CD4-positive, alpha-beta memory T cell (primary cell): Measurements from ENCODE around the gene KRT9. TPM values are rescaled to one million over a fixed set of nuclear protein-coding genes. Genes with fewer than 3 reads are reported as not detected.

Source experiments
- CTCF ChIA-PET: fragments of 350-600 bp; sonication (Branson Sonifier 250); formaldehyde crosslinking; loops from one replicate; lab custom pipeline; 2021; ENCODE audit warnings: inconsistent platforms; ENCODE audit not compliant: partially characterized antibody; lab: Charles Lee
- POLR2A ChIA-PET: fragments of 350-600 bp; sonication (Branson Sonifier 250); formaldehyde crosslinking; loops from one replicate; lab custom pipeline; 2021; ENCODE audit not compliant: partially characterized antibody; lab: Charles Lee
- DNase-seq, 5 donors: peaks; one replicate each; pipeline versions ENCODE4 v3.0.0 to v3.0.0-alpha.2; 2020 to 2022; ENCODE audit warnings: mixed read lengths in 1 of 5
- H3K27ac ChIP-seq: one replicate; pipeline ENCODE4 v1.7.0; 2013; ENCODE audit warnings: low read depth, low read length
- H3K27me3 ChIP-seq: 2 replicates; pipeline ENCODE4 v1.7.0; 2013; ENCODE audit warnings: mild to moderate bottlenecking, low read length, moderate library complexity; ENCODE audit not compliant: insufficient read depth
- H3K36me3 ChIP-seq: 2 replicates; pipeline ENCODE4 v1.7.0; 2013; ENCODE audit warnings: mild to moderate bottlenecking, low read length, moderate library complexity; ENCODE audit not compliant: insufficient read depth
- H3K4me1 ChIP-seq: 2 replicates; pipeline ENCODE4 v1.7.0; 2013; ENCODE audit warnings: mild to moderate bottlenecking, low read length, moderate library complexity; ENCODE audit not compliant: insufficient read depth
- H3K4me3 ChIP-seq, 2 donors: one replicate each; pipeline ENCODE4 v1.7.0; 2013; ENCODE audit warnings: low read length in 2 of 2, mild to moderate bottlenecking in 1 of 2
- H3K9me3 ChIP-seq, 2 donors: one replicate each; pipeline ENCODE4 v1.7.0; 2013; ENCODE audit warnings: low read length in 2 of 2, control low read depth in 1 of 2; ENCODE audit not compliant: control insufficient read depth in 1 of 2
- H3K27ac Mint-ChIP-seq, 7 donors: one replicate each; pipeline ENCODE4 v1.8.0; 2020 to 2021; ENCODE audit warnings: mixed read lengths in 7 of 7, mild to moderate bottlenecking in 6 of 7, inconsistent platforms in 3 of 7, moderate library complexity in 3 of 7
- H3K27me3 Mint-ChIP-seq, 2 donors: one replicate each; pipeline ENCODE4 v1.8.0; 2020 to 2021; ENCODE audit warnings: mixed read lengths in 2 of 2
- H3K36me3 Mint-ChIP-seq, 2 donors: one replicate each; pipeline ENCODE4 v1.8.0; 2020 to 2021; ENCODE audit warnings: mixed read lengths in 2 of 2, inconsistent platforms in 1 of 2, mild to moderate bottlenecking in 1 of 2
- H3K4me1 Mint-ChIP-seq, 4 donors: one replicate each; pipeline ENCODE4 v1.8.0; 2020 to 2021; ENCODE audit warnings: mixed read lengths in 4 of 4, mild to moderate bottlenecking in 1 of 4
- H3K4me3 Mint-ChIP-seq, 8 donors: one replicate each; pipeline ENCODE4 v1.8.0; 2020 to 2021; ENCODE audit warnings: mixed read lengths in 8 of 8, mild to moderate bottlenecking in 7 of 8, moderate library complexity in 6 of 8, inconsistent platforms in 3 of 8
- H3K9me3 Mint-ChIP-seq, 8 donors: one replicate each; pipeline ENCODE4 v1.8.0; 2020 to 2021; ENCODE audit warnings: mixed read lengths in 8 of 8, mild to moderate bottlenecking in 5 of 8, inconsistent platforms in 3 of 8, moderate library complexity in 1 of 8
- intact Hi-C: fragments of 100-400 bp; cut with micrococcal nuclease; formaldehyde crosslinking; loops from one replicate; pipeline ENCODE4 v1.15.1; 2023
- polyA plus RNA-seq, 2 donors: library from polyadenylated mRNA; unstranded; fragments of 300-500 nt; fragmentation: Illumina TruSeq; gene quantifications; one replicate each; pipeline ENCODE4 v1.2.3, GENCODE V29; 2021
- total RNA-seq, 2 experiments: library from RNA; stranded (reverse); gene quantifications; one replicate each; pipeline ENCODE4 v1.2.3, GENCODE V29; 2021

KRT9 gene
- total and polyA plus RNA-seq, 4 experiments from 2014 or later = not detected

DNA sequence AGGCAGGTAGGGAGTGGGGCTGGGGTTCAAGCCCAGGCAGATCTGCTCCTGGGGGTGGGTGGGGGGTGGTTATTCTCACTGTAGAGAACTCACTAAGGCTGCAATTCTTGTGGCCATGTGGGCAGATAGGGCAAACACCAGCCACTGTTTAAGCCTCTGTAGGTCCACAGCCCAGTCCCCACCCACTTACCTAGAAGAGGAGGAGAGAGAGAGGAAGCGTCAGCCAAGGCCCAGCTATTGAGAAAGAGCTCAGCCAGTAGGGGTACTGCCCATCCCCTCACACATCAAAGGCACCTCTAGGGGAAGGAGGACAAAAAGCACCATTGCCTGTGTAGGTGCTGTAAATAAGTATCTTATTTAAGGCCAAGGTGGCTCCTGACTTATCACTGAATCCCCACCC lies 27.8 kb upstream of the KRT9 start:
- intact Hi-C loops = no loop called here
- no peak for DNase-seq
- H3K4me3 ChIP-seq = no peak overlapping the region
- H3K36me3 Mint-ChIP-seq = no peaks in the 10 kb centered on the region
- no peaks in the 10 kb centered on the region for H3K4me1 ChIP-seq
- H3K36me3 ChIP-seq = no peaks in the 10 kb centered on the region
- H3K9me3 Mint-ChIP-seq = no peaks in the 10 kb centered on the region
- POLR2A ChIA-PET = no interaction called here
- H3K9me3 ChIP-seq = no peaks in the 10 kb centered on the region
- H3K27me3 Mint-ChIP-seq = peaks cover 11 to 15% of the 10 kb centered on the region in 2 donors
- H3K4me1 Mint-ChIP-seq = no peaks in the 10 kb centered on the region
- no peak overlapping the region for H3K27ac Mint-ChIP-seq
- H3K4me3 Mint-ChIP-seq = no peak overlapping the region
- H3K27ac ChIP-seq = no peak overlapping the region
- CTCF ChIA-PET = no interaction called here
- H3K27me3 ChIP-seq = no peaks in the 10 kb centered on the region

DNA sequence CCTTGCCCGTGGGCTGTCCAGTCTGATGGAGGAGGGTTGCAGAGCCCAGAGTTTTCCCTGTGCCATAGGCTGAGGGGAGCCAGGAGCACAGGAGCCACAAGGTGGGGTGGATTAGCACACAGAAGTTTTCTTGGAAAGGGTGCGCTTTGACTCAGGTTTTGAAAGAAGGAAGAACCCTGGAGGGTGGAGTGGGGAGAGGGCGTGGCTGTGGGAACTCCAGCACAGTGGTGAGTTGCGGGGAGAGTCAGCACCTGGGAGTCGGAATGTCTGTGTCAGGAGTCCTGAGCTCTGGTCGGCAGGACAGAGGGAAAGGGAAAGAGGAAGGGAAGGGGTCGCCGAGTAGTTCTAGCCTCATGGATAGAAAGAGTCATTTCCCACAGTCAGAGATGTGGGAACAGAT lies 23.7 kb upstream of the KRT9 start:
- intact Hi-C loops = no loop called here
- no peaks in the 10 kb centered on the region for H3K36me3 Mint-ChIP-seq
- no peak overlapping the region for H3K4me3 ChIP-seq
- ChIA-PET POLR2A (no interaction called here), CTCF (no interaction called here)
- H3K9me3 ChIP-seq = no peaks in the 10 kb centered on the region
- H3K27me3 Mint-ChIP-seq = peaks cover 12 to 15% of the 10 kb centered on the region in 2 donors
- no peaks in the 10 kb centered on the region for H3K4me1 ChIP-seq
- H3K4me1 Mint-ChIP-seq = no peaks in the 10 kb centered on the region
- H3K36me3 ChIP-seq = no peaks in the 10 kb centered on the region
- H3K27me3 ChIP-seq = peaks cover 6% of the 10 kb centered on the region
- peak overlapping the region in 1 of 7 donors; percentile 2 for H3K27ac Mint-ChIP-seq
- H3K4me3 Mint-ChIP-seq = no peak overlapping the region
- H3K27ac ChIP-seq = no peak overlapping the region
- no peak for DNase-seq
- H3K9me3 Mint-ChIP-seq = no peaks in the 10 kb centered on the region

DNA sequence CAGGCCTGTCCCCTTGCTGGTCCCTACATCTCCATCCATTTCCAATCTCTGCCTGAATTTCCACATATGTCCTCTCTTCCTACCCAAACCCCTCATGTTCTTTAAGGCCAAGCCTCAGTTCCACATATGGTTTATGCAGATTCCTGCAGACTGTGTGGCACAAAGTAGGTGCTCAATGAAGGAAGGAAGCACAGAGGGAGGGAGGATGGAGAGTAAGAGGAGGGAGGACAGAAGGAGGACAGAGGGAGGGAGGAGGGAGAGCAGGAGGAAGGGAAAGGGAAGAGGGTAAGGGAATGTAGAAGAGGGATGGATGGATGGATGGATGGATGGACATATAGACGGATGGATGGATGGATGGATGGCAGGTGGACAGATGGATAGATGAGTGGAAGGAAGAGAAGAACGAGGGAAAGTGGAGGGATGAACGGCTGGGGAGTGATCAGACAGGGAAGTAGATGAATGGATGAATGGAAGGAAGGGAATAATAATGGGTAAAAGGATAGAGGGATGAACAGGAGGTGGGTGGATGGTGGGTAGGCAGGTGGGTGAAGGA lies 22.6 kb upstream of the KRT9 start:
- no peaks in the 10 kb centered on the region for H3K36me3 Mint-ChIP-seq
- no peak overlapping the region for H3K4me3 ChIP-seq
- ChIA-PET CTCF (no interaction called here), POLR2A (no interaction called here)
- no peak overlapping the region for H3K27ac Mint-ChIP-seq
- H3K4me1 ChIP-seq = no peaks in the 10 kb centered on the region
- intact Hi-C loops = no loop called here
- DNase-seq = no peak
- H3K27me3 ChIP-seq = peaks cover 6% of the 10 kb centered on the region
- no peak overlapping the region for H3K27ac ChIP-seq
- H3K9me3 Mint-ChIP-seq = no peaks in the 10 kb centered on the region
- no peak overlapping the region for H3K4me3 Mint-ChIP-seq
- no peaks in the 10 kb centered on the region for H3K9me3 ChIP-seq
- no peaks in the 10 kb centered on the region for H3K36me3 ChIP-seq
- no peaks in the 10 kb centered on the region for H3K4me1 Mint-ChIP-seq
- peaks cover 14 to 18% of the 10 kb centered on the region in 2 donors for H3K27me3 Mint-ChIP-seq

- Histone ChIP-seq H3K36me3 (no peaks in the 10 kb centered on the region), H3K9me3 (no peaks in the 10 kb centered on the region), H3K27ac (no peak overlapping the region), H3K4me3 (no peak overlapping the region), H3K4me1 (no peaks in the 10 kb centered on the region), H3K27me3 (peaks cover 6% of the 10 kb centered on the region)
- CTCF ChIA-PET = no interaction called here
- no peak overlapping the region for H3K4me3 Mint-ChIP-seq
- POLR2A ChIA-PET = interaction anchor here (0.9 kb wide), 1 partner anchor 44 kb away, joined by 3 read pairs; no protein-coding TSS in a partner anchor
- no peak for DNase-seq
- intact Hi-C loops = no loop called here
- no peaks in the 10 kb centered on the region for H3K36me3 Mint-ChIP-seq
- H3K27ac Mint-ChIP-seq = no peak overlapping the region
- H3K9me3 Mint-ChIP-seq = no peaks in the 10 kb centered on the region
- H3K27me3 Mint-ChIP-seq = peaks cover 14 to 19% of the 10 kb centered on the region in 2 donors
- no peaks in the 10 kb centered on the region for H3K4me1 Mint-ChIP-seq
These were observed 21.6 kb upstream of the KRT9 start for GRCh38 chr17:41593306-41593981.

DNA sequence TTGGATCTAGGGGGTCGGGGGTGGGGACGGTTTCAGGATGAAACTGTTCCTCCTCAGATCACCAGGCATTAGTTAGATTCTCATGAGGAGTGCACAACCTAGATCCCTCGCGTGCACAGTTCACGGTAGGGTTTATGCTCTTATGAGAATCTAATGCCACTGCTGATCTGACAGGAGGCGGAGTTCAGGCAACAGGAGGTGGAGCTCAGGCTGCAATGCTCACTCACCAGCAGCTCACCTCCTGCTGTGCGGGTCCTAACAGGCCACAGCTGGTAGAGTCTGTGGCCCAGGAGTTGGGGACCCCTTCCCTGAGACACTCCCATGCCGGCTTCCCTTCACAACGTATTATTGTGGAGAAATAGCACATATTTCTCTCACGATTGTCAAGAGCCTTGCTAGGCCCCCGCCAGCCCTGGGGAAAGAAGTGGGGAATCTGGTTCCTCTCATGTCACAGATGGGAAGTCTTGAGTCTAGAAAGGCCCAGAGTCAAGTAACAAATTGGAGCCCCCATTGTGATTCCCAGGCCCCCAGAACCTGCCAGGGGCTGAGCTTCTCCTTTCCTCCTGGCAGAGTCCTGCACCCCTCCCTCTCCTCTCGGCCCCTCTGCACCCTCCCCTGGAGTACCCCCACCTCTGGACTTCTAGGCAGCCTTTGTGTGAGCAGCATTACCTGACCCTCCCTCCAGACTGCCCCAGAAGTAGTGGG lies 20.9 kb upstream of the KRT9 start:
- POLR2A ChIA-PET = no interaction called here
- CTCF ChIA-PET = interaction anchor here (1.5 to 1.8 kb wide), 2 partner anchors 13 to 56 kb away, joined by 4 read pairs; no protein-coding TSS in a partner anchor
- Histone ChIP-seq H3K4me3 (no peak overlapping the region), H3K36me3 (no peaks in the 10 kb centered on the region), H3K27me3 (peaks cover 6% of the 10 kb centered on the region), H3K9me3 (no peaks in the 10 kb centered on the region), H3K4me1 (no peaks in the 10 kb centered on the region), H3K27ac (no peak overlapping the region)
- intact Hi-C loops = no loop called here
- Mint-ChIP-seq H3K36me3 (no peaks in the 10 kb centered on the region), H3K27me3 (peaks cover 14 to 19% of the 10 kb centered on the region in 2 donors), H3K9me3 (no peaks in the 10 kb centered on the region), H3K4me1 (no peaks in the 10 kb centered on the region), H3K27ac (no peak overlapping the region), H3K4me3 (no peak overlapping the region)
- DNase-seq = no peak

- Histone ChIP-seq H3K9me3 (no peaks in the 10 kb centered on the region), H3K27me3 (peaks cover 6% of the 10 kb centered on the region), H3K36me3 (no peaks in the 10 kb centered on the region), H3K27ac (no peak overlapping the region), H3K4me1 (no peaks in the 10 kb centered on the region), H3K4me3 (no peak overlapping the region)
- Mint-ChIP-seq H3K4me1 (no peaks in the 10 kb centered on the region), H3K9me3 (no peaks in the 10 kb centered on the region), H3K4me3 (no peak overlapping the region), H3K27me3 (peaks cover 12 to 17% of the 10 kb centered on the region in 2 donors), H3K36me3 (no peaks in the 10 kb centered on the region), H3K27ac (peak overlapping the region in 1 of 7 donors; percentile 15)
- DNase-seq = no peak
- ChIA-PET CTCF (no interaction called here), POLR2A (no interaction called here)
- intact Hi-C loops = no loop called here
These were observed 17.4 kb upstream of the KRT9 start for GRCh38 chr17:41589301-41589700.

GRCh38 chr17:41588126-41588810 lies 16.4 kb upstream of the KRT9 start:
- Histone ChIP-seq H3K36me3 (no peaks in the 10 kb centered on the region), H3K4me3 (no peak overlapping the region), H3K9me3 (no peaks in the 10 kb centered on the region), H3K4me1 (no peaks in the 10 kb centered on the region), H3K27ac (no peak overlapping the region), H3K27me3 (no peaks in the 10 kb centered on the region)
- Mint-ChIP-seq H3K27ac (no peak overlapping the region), H3K36me3 (no peaks in the 10 kb centered on the region), H3K27me3 (peaks cover 14 to 21% of the 10 kb centered on the region in 2 donors), H3K9me3 (no peaks in the 10 kb centered on the region), H3K4me1 (no peaks in the 10 kb centered on the region), H3K4me3 (no peak overlapping the region)
- intact Hi-C loops = no loop called here
- ChIA-PET POLR2A (no interaction called here), CTCF (no interaction called here)
- DNase-seq = no peak
